SK-N-SH treated with all-trans-retinoic acid at 6 μM for 48 hours (cell line): ENCODE results near the gene KDM2B.
"Not testable (repeated sequence)": the region's sequence is repeated elsewhere in the genome, so short reads cannot be mapped to it uniquely, and the experiment has no call there.

Experiments
- CSDC2 ChIP-seq: fragments of 250-450 bp; sonication (Bioruptor Pico); IDR thresholded peaks from 2 replicates; pipeline ENCODE4 v1.5.0; 2020; ENCODE audit warnings: mild to moderate bottlenecking, moderate library complexity
- GLIS3 ChIP-seq: fragments of 250-450 bp; sonication (Bioruptor Pico); IDR thresholded peaks from 2 replicates; pipeline ENCODE4 v1.5.0; 2020; ENCODE audit warnings: mild to moderate bottlenecking, moderate library complexity
- PPARA ChIP-seq: fragments of 250-450 bp; sonication (Bioruptor Pico); IDR thresholded peaks from 2 replicates; pipeline ENCODE4 v1.5.0; 2020; ENCODE audit warnings: mild to moderate bottlenecking, borderline replicate concordance
- RARB ChIP-seq: fragments of 250-450 bp; sonication (Bioruptor Pico); IDR thresholded peaks from 2 replicates; pipeline ENCODE4 v1.8.0; 2021; ENCODE audit warnings: mild to moderate bottlenecking, moderate library complexity
- TCF4 ChIP-seq: fragments of 250-450 bp; sonication (Bioruptor Pico); IDR thresholded peaks from 2 replicates; pipeline ENCODE4 v1.8.0; 2021; ENCODE audit warnings: mild to moderate bottlenecking, moderate library complexity, borderline replicate concordance
- TOX ChIP-seq: fragments of 250-450 bp; sonication (Bioruptor Pico); IDR thresholded peaks from 2 replicates; pipeline ENCODE4 v1.8.0; 2021; ENCODE audit warnings: mild to moderate bottlenecking, moderate library complexity, borderline replicate concordance
- ZC3H10 ChIP-seq: fragments of 250-450 bp; sonication (Bioruptor Pico); IDR thresholded peaks from 2 replicates; pipeline ENCODE4 v1.5.1; 2021; ENCODE audit warnings: mild to moderate bottlenecking, moderate library complexity
- ZNF70 ChIP-seq: fragments of 450-650 bp; formaldehyde crosslinking; IDR thresholded peaks from 2 replicates; pipeline ENCODE4 v1.5.0; 2020; ENCODE audit warnings: mild to moderate bottlenecking, moderate library complexity
- TF ChIP-seq, protein P1 (sequence below): fragments of 250-450 bp; sonication (Bioruptor Pico); IDR thresholded peaks from 2 replicates; pipeline ENCODE4 v1.5.1; 2021; ENCODE audit warnings: mild to moderate bottlenecking, moderate library complexity

DNA sequence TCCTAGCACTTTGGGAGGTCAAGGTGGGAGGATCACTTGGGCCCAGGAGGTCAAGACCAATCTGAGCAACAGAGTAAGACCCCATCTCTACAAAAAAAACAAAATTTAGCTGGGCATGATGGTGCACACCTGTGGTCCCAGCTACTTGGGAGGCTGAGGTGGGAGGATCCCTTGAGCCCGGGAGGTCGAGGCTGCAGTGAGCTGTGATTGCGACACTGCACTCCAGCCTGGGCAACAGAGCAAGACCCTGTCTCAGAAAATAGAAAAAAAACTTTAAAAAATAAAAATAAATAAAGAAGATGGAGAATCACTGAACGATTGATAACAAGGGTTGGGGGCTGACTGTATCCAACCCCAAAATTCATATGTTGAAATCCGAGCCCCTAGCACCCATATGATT, 96.3 kb downstream of the KDM2B start:
- TF ChIP-seq, protein P1, sequence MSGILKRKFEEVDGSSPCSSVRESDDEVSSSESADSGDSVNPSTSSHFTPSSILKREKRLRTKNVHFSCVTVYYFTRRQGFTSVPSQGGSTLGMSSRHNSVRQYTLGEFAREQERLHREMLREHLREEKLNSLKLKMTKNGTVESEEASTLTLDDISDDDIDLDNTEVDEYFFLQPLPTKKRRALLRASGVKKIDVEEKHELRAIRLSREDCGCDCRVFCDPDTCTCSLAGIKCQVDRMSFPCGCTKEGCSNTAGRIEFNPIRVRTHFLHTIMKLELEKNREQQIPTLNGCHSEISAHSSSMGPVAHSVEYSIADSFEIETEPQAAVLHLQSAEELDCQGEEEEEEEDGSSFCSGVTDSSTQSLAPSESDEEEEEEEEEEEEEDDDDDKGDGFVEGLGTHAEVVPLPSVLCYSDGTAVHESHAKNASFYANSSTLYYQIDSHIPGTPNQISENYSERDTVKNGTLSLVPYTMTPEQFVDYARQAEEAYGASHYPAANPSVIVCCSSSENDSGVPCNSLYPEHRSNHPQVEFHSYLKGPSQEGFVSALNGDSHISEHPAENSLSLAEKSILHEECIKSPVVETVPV (CRISPR knock-in tag): not testable (repeated sequence)
- not testable (repeated sequence) for TF ChIP-seq RARB (CRISPR knock-in tag); GLIS3 (CRISPR knock-in tag); PPARA; TCF4 (CRISPR knock-in tag); CSDC2 (CRISPR knock-in tag); ZC3H10 (CRISPR knock-in tag); TOX (CRISPR knock-in tag); ZNF70 (CRISPR knock-in tag)
